ENCODE results near the gene CHMP5. TPM values are rescaled to one million over a fixed set of nuclear protein-coding genes. Genes with fewer than 3 reads are reported as not detected.

Gene CHMP5
- total RNA-seq, 1 experiment from 2014 or later, result 61.8 TPM

- H3K9me2 ChIP-seq (ENCODE audit: insufficient read depth), result no peaks in the 10 kb centered on the region
- no peak for TF ChIP-seq ZBTB33 (IDR thresholded peaks at IDR 0.05; ENCODE audit: extremely low read depth, insufficient replicate concordance, low read length)
- TF ChIP-seq RAD21 (IDR thresholded peaks at IDR 0.05; ENCODE audit: low read depth), result no peak
- TF ChIP-seq JUND (IDR thresholded peaks at IDR 0.05), result no peak
- TF ChIP-seq REST (IDR thresholded peaks at IDR 0.05; ENCODE audit: low read depth), result no peak
- TF ChIP-seq YY1 (IDR thresholded peaks at IDR 0.05; ENCODE audit: extremely low read depth, insufficient replicate concordance, low read depth, low read length), result no peak
- H2AFZ ChIP-seq (ENCODE audit: low read depth, low read length, poor library complexity, severe bottlenecking), result no peak overlapping the region
- H3K27ac ChIP-seq (ENCODE audit: low read depth, low read length), result no peak overlapping the region
- H3K4me1 ChIP-seq (ENCODE audit: control insufficient read depth in 1 of 2, insufficient read depth in 2 of 2, low read length in 2 of 2), result peaks cover 3 to 10% of the 10 kb centered on the region in 2 experiments; a peak in 3 of 4 replicates
- no peak overlapping the region for H3K4me3 ChIP-seq (replicated peaks in 1 of 2; ENCODE audit: low read depth in 1 of 2, low read length in 2 of 2)
- no peaks in the 10 kb centered on the region for H3K36me3 ChIP-seq (ENCODE audit: control insufficient read depth in 1 of 2, insufficient read depth in 2 of 2, low read length in 2 of 2)
- DNase-seq (ENCODE audit: low read depth, low spot score) (no peak), ATAC-seq (no peak)
- H3K9me3 ChIP-seq (ENCODE audit: control insufficient read depth in 1 of 2, insufficient read depth in 1 of 2, low read depth in 1 of 2, low read length in 2 of 2), result no peaks in the 10 kb centered on the region
- RAD21 ChIA-PET (ENCODE audit: low non-redundant PET in 1 of 2, low total read pairs in 2 of 2, uncharacterized antibody in 2 of 2, unreplicated experiment in 2 of 2), result interaction anchor here in 1 of 2 experiments (0.6 kb wide), 1 partner anchor 16 kb away, joined by 3 read pairs; no protein-coding TSS in a partner anchor
- H4K20me1 ChIP-seq (ENCODE audit: insufficient read depth), result no peaks in the 10 kb centered on the region
- CTCF ChIA-PET, result no interaction called here
- POLR2A ChIA-PET, result no interaction called here
- no TSS peak for BruUV-seq (replicated peaks)
- H3K79me2 ChIP-seq (ENCODE audit: insufficient read depth, low read length), result no peaks in the 10 kb centered on the region
- no peaks in the 10 kb centered on the region for H3K27me3 ChIP-seq (ENCODE audit: insufficient read depth, low read length)
- no peak overlapping the region for H3K4me2 ChIP-seq (ENCODE audit: low read length)
- intact Hi-C loops (cut with micrococcal nuclease), result no loop called here
- H3K9ac ChIP-seq (ENCODE audit: low read length), result no peak overlapping the region
Observed at GRCh38 chr9:33242609-33243134, 22.2 kb upstream of the CHMP5 start.

Data from HCT116 (cell line).